GM18499 (cell line): ENCODE results near the gene KRT20.

Experiments used
- ATAC-seq: cut with Tn5 transposase; IDR thresholded peaks from one replicate; pipeline ENCODE4 v1.9.1; 2021; ENCODE audit warnings: moderate number of reproducible peaks; ENCODE audit not compliant: insufficient read depth, unreplicated experiment

The KRT20 gene

DNA sequence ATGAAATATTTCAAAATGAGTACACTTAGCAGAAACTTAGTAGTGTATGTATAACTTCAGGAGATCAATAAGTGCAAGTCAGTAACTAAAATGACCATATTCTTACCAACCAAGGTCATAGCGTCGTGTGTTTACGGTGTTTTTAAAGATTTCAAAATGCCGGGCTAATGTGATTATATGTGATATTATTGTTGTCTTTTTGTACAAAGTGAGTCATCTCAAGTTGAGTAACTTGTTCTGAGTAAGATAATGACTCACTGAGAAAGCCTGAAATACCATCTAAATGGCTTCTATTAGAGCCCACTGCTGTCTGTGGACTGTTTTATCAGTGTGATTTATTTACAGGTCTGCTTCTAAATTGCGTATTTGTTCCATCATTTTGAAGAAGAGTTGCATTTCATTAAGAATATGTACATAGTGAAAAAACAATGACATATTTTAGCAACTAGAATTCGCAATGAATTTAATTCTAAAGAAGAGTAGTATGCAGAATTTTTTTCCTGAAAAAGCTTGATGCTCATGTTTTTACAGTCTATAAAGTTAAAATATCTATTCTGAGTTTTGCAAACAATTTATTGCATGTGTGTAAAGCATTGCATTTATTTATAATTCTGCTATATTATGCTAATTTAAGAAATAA lies 30.7 kb downstream of the KRT20 start:
- no peak for ATAC-seq

DNA sequence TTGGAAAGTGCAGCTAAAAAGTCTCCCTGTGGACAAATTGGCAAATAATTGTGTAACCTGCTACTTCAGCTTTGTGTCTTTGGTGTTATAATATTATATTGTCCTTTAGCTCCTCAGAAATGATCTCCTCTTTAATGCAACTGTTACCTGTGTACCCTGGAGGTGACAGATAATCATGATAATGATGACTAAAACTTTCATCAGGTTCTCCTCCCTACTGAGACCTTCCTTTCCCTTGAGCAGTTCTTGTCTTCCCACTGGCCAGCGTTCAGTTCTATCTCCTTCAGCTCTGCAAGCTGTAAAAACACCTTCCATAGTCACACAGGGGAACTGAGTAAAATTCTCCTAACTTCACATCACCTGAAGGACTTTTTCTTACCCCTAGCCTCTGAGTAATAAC lies 32.7 kb downstream of the KRT20 start:
- ATAC-seq, result no peak

DNA sequence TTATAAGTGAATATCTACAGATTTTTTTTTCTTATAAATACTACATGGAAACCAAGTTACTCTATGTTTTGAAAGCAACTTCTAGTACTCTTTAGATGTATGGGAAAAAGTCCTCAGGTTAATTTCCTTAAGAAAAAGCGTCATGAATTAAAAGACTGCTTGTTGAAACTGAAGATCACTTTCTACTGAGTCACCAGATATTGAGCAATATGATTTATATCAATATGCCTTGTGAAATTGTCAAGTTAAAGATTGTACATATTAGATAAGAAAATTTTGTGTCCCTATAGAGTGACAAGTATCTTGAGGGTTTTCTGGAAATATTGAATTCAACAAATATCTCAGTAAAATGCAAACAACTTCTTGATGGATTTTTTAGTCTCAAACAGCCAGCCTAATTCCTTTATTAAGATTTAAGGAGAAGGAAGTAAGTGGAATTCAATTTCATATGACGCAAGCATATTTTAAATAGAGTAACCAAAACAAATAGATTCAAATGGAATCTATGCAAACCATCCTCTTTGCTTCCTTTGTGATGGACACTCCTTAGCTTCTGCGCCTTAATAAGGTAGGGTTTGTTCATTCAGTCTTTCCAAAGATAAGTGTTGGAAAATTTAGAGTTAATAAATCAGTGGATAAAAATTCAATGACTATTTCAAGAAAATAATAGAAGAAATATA lies 34.6 kb downstream of the KRT20 start:
- ATAC-seq, result no peak

DNA sequence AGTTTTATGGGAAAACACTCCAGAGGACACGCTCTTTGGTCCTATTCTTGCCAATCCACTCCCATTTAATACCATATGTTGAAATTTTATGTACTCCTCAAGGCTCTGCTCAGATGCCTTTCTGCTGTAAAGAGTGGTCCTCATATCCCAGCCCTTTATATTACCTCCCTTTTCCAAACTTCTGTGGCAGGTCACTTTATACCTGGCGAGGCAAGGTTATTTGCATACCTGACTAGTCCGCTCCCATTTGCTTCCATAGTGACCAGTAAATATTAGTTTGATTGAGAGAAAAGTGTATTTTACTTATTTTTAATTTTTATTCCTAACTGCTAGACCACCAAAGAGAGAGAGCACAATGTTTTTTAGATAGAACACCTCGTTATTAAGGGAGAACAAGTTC lies 35.3 kb downstream of the KRT20 start:
- ATAC-seq, result no peak

DNA sequence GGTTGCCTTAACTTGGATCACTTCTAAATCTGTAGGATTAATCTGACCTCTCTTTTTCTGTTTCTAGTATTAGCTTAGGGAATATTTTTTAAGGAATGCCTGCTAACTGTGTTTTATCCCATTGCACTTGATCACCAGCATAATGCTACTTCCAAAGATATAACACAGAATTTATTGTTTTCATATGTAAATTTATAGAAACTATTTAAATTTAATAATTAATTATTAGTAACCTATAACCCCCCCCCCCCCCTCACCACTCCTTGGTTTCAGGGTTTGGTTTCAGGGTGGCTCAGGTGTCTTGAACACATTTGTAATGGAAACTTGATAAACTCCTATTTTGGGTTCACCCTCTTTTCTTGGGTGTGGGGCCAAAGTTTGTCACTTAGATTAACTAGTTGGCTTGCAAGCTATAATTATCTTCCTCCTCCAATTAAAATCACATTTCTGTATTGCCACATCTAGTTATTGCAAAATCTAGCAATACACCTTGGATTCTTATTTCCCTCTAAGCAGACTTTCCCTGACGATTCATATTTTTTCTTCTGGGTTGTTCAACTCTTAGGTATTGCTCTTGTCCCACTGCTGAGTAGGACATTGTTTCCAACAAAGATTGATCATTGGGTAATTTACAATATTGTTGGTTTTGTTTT lies 36.3 kb downstream of the KRT20 start:
- no peak for ATAC-seq

DNA sequence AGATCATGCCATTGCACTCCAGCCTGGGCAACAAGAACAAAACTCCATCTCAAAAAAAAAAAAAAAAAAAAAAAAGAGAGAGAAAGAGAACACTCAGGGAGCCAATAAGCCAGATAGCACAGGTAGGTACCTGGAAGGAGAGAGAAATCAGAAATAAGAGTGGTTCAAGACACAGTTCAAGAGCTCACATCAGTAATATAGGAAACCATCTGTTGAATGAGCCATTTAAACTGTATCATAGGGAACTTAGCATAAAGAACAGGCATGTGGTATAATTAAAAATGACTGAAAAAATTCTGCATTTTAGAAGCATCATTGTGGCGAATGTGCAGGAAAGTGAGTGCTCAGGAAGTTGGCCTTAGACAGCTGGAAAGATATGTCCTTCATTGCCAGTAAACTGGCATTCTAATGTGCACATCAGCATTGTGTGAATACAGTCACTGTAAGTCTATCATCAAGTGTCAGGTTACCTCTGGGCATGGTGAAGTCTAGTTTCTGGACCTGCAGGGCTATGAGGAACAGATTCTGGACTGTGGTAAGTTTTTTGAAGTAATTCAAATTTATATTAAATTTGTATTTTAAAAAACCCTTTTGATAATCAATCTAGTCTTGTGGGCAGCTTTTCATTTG lies 38.4 kb downstream of the KRT20 start:
- no peak for ATAC-seq

DNA sequence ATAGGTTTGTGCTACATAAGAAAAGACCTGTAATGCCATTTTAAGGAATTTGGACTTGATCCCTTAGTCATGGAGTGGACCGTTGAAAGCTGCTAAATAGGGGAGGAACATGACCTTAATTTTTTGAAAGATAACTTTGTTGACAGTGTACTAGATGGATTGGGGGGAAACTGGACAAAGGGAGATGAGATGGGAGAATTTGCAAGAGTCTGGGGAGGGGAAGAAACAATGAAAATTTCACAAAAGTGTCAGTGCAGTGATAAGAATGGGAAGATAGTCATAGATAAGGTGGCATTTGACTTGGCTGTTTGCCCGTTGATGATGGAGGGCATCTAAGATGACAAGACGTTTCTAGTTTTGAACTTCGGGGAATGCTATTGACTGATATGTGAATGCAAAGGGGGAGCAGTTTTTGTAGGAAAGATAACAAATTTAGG lies 40.4 kb downstream of the KRT20 start:
- no peak for ATAC-seq

DNA sequence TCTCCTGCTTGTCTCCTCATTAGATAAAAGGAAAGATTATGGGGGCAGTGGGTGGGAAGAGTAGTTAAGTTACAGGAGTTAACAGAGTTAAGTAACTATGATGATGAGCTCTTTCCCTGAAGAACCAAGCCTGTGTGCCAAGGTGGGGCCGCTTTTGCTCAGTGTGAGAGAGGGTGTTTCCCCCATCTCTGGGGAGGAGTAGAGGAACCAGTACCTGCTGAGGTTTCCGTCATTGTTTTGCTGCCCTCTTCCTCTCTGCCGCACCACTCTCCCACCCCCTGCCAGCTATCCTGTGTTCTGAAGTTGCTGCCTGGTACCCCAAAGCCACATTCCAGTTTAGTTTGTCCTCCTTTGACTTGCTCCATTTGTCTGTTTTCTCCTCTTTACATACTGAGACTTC lies 41.8 kb downstream of the KRT20 start:
- no peak for ATAC-seq

DNA sequence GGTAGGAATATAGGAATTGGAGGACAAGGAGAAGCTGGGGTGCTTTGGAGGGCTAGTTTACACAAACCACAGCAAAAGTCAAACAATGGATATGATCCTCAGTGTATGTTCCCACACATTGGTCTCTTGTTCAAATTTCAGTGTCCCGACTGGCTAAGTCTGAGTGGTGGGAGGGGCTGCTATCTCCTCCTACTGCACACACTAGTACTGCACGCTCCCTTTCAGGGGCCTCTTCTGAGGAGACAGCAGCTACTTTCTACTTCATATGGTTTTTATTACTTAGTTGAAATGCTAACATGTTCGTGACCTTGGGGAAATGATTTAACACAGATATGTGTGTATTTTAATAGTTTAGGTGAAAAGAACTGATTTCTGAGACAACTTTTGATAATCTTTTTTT lies 43.8 kb downstream of the KRT20 start:
- ATAC-seq, result no peak

DNA sequence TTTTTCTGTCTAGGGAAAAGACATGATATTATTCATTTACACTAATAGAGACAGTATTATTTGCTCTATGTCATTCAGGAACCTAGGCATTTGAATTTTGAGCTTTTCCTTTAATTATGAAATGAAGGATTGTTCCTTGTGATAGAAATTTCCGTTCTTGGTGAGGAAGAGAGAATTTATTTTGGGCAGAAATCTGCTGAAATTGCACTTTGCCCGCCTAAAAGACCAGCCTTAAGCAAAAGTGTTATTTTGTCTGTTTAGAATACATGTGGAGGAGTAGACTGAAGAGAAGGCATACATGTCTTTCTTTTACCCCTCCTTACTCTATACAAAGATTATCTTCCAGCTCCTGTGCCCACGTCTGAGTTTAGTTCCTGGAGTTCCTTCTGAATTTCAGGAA lies 45.8 kb downstream of the KRT20 start:
- no peak for ATAC-seq

DNA sequence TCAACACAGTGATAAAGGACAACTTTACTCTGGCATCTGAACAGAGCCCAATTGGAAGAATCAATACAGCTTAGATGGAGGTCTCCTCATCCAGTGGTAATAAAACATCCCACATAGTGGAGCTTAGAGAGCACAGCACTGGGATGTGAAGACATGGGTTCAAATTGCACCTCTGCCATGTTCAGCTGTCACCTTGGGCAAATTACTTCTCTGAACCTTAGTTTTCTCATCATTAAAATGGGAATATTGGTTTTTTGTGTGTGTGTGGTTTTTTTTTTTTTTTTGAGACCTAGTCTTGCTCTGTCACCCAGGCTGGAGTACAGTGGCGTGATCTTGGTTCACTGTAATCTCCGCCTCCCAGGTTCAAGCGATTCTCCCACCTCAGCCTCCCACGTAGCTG lies 49.0 kb downstream of the KRT20 start:
- ATAC-seq, result no peak

DNA sequence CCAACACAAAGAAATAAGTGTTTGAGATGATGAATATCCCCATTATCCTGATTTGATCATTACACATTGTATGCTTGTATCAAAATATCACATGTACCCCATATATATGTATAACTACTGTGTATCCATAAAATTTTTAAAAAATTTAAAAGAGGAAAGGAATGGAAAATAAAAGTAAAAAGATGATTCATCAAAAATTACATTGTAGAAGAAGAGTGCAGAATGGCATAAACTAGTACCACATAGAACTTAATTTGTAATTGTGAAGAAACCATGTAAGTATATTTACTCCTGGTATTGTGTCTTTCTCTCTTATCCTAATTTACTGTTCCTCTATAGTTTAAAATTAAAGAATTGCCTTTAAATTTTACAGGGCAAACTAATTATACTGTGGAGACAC lies 51.2 kb downstream of the KRT20 start:
- ATAC-seq, result no peak

DNA sequence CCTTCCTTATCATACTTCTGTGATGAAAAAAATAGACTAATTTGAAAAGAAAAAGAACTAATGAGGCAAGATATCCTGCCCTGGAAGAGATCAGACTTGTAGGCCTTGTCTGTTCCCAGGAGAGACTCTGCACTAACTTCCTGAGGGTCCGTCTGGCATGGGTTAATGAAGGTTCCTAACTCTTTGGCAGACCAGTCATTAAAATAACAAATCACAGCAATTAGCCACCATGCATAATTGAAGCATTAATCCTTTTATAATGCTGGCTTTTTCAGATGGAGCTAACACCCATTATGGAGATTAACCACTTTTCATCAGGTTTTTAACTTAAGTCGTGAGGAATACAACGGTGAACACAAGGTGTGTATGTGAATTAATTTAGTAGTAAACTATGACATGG lies 52.2 kb downstream of the KRT20 start:
- no peak for ATAC-seq

DNA sequence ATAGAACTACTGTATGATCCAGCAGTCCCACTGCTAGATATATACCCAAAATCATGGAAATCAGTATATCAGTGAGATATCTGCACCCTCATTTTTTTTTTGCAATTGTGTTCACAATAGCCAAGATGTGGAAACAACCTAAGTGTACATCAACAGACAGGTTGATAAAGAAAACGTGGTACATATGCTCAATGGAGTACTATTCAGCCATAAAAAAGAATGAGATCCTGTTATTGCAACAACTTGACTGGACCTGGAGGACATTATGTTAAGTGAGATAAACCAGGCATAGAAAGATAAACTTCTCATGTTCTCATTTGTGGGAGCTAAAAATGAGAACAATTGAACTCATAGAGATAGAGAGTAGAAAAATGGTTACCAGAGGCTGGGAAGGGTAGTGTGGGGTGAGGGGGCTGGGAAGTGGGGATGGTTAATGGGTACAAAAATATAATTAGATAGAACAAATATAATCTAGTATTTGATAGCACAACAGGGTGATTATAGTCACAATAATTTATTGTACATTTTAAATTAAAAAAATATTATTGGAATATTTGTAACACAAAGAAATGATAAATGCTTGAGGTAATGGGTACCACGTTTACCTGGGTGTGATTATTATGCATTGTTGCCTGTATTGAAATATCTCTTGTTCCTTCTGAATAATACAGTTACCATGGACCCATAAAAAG lies 54.8 kb downstream of the KRT20 start:
- ATAC-seq, result no peak

DNA sequence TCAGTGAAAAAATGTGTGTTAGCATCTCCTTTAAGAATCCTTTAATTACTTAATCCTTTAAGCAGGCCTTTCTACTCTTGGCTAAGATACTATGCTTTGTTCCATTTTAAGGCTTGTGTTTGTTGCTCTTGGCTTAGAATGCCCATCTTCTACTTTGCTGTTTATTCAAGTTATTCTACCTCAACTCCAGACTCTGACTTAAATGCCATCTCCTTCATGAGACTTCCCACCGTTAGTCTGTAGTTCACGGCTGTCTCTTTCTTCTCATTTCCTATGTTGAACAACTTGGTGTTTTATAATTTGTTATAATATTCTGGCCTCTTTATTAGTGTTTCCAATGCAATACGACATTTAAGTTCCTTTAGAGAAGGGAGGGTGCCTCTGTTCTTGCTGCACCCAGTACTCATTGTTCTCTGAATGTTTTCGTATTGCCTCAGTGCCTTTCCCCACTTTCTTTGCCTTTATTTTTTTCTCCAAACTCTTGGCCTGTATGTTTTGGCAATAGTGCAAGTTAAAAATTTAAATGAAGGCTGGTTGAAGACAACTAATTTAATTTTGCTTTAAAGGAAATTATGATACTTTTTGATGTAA lies 56.5 kb downstream of the KRT20 start:
- no peak for ATAC-seq

DNA sequence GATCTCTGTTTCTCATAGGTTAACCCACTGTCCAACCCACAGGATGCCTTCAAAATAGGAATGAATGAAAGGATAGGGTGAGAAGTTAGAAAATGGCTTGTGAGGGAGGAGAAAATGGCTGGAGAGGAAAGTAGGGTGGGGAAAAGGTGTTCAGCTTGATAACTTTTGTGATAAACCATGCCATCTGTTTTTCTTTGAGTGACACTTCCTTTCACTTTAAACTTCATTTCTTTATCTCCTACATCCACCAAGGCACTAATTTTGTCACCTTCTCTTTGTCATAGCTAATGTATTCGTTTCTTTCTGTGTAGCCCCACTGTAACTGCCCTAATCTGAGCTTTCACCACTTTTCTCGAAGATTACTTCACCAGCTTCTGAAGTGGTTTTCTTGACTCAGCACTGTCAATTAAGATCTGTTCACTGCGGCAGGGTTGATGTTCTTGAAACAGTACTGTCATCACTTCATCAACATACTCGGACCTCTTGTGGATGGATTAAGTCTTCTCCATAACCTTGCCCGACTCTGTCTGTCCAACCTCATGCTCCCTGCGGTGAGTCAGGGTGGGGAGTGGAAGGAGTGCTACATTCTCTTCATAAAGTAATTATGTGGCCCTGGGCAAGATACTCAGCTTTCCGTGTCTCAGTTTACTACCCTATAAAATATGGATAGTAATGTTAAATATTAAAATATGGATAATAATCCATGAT lies 57.1 kb downstream of the KRT20 start:
- ATAC-seq, result no peak
